Neural cell (in vitro differentiated cells): ENCODE measurements around the gene CDH5. TPM values are rescaled to one million over a fixed set of nuclear protein-coding genes. Genes with fewer than 3 reads are reported as not detected.

Experiments used
- H2AFZ ChIP-seq: fragments of 200-600, 300-800 bp; sonication (generic), shearing (Covaris generic); 2 replicates; pipeline ENCODE4 v1.6.0; 2014; ENCODE audit warnings: low read depth, mild to moderate bottlenecking, antibody characterized with exemption, low read length, moderate library complexity
- H3F3A ChIP-seq: fragments of 200-600 bp; shearing (Covaris generic); 2 replicates; pipeline ENCODE4 v1.6.1; 2016; ENCODE audit warnings: mild to moderate bottlenecking, moderate library complexity, mixed read lengths, antibody characterized with exemption, low read length; ENCODE audit not compliant: insufficient read depth, poor library complexity, severe bottlenecking
- H3K27ac ChIP-seq: fragments of 200-600, 300-800 bp; sonication (generic), shearing (Covaris generic); 2 replicates; pipeline ENCODE4 v1.5.1; 2014; ENCODE audit warnings: mild to moderate bottlenecking, low read length, moderate library complexity
- H3K27me3 ChIP-seq: fragments of 300-800, 200-600 bp; sonication (generic), shearing (Covaris generic); 2 replicates; pipeline ENCODE4 v1.6.0; 2014; ENCODE audit warnings: mild to moderate bottlenecking, low read depth, low read length, moderate library complexity; ENCODE audit not compliant: insufficient read depth
- H3K36me3 ChIP-seq: fragments of 300-800, 200-600 bp; sonication (generic), shearing (Covaris generic); 2 replicates; pipeline ENCODE4 v1.5.1; 2014; ENCODE audit warnings: mild to moderate bottlenecking, antibody characterized with exemption, low read length, moderate library complexity; ENCODE audit not compliant: insufficient read depth
- H3K4me2 ChIP-seq: fragments of 300-800, 200-600 bp; sonication (generic), shearing (Covaris generic); 2 replicates; pipeline ENCODE4 v1.6.0; 2014; ENCODE audit warnings: mild to moderate bottlenecking, low read length
- H3K4me3 ChIP-seq: fragments of 300-800, 200-600 bp; sonication (generic), shearing (Covaris generic); 2 replicates; pipeline ENCODE4 v1.5.1; 2014; ENCODE audit warnings: mild to moderate bottlenecking, low read length, moderate library complexity
- H3K79me2 ChIP-seq: fragments of 200-600 bp; shearing (Covaris generic); replicated peaks from 2 replicates; pipeline ENCODE4 v1.6.0; 2014; ENCODE audit warnings: mild to moderate bottlenecking, low read length, moderate library complexity; ENCODE audit not compliant: insufficient read depth
- H3K9ac ChIP-seq: fragments of 300-800, 200-600 bp; sonication (generic), shearing (Covaris generic); 2 replicates; pipeline ENCODE4 v1.6.1; 2016; ENCODE audit warnings: mild to moderate bottlenecking, low read length, mixed read lengths
- H3K9me2 ChIP-seq: fragments of 200-600 bp; shearing (Covaris generic); 2 replicates; pipeline ENCODE4 v1.6.1; 2016; ENCODE audit warnings: mild to moderate bottlenecking, low read length, mixed read lengths; ENCODE audit not compliant: insufficient read depth
- H3K9me3 ChIP-seq: fragments of 200-600, 300-800 bp; sonication (generic), shearing (Covaris generic); 2 replicates; pipeline ENCODE4 v1.6.1; 2016; ENCODE audit warnings: mild to moderate bottlenecking, mixed run types, low read length, moderate library complexity, mixed read lengths
- H4K20me1 ChIP-seq: fragments of 200-600 bp; shearing (Covaris generic); 2 replicates; pipeline ENCODE4 v1.6.1; 2016; ENCODE audit warnings: mild to moderate bottlenecking, mixed run types; ENCODE audit not compliant: insufficient read depth
- CTCF ChIP-seq: fragments of 450-650 bp; IDR thresholded peaks from 2 replicates; pipeline ENCODE4 v1.5.1; 2014; ENCODE audit warnings: antibody characterized with exemption, mild to moderate bottlenecking, moderate library complexity; ENCODE audit not compliant: poor library complexity, severe bottlenecking
- EP300 ChIP-seq: fragments of 450-650 bp; conservative IDR thresholded peaks from 2 replicates; pipeline ENCODE4 v1.6.1; 2014; ENCODE audit warnings: antibody characterized with exemption, mild to moderate bottlenecking, moderate library complexity; ENCODE audit not compliant: poor library complexity, severe bottlenecking
- EZH2 ChIP-seq: fragments of 200-600, 300-800 bp; shearing (Covaris generic), sonication (generic); IDR thresholded peaks from 2 replicates; pipeline ENCODE4 v1.6.1; 2014; ENCODE audit warnings: antibody characterized with exemption, low read length, borderline replicate concordance, mild to moderate bottlenecking; ENCODE audit not compliant: insufficient read depth, poor library complexity, severe bottlenecking
- MXI1 ChIP-seq: fragments of 450-650 bp; conservative IDR thresholded peaks from 2 replicates; pipeline ENCODE4 v1.6.1; 2014; ENCODE audit warnings: antibody characterized with exemption, mild to moderate bottlenecking; ENCODE audit not compliant: poor library complexity, severe bottlenecking
- POLR2AphosphoS5 ChIP-seq: IDR thresholded peaks from 2 replicates; pipeline ENCODE4 v1.6.1; 2012
- RAD21 ChIP-seq: fragments of 450-650 bp; conservative IDR thresholded peaks from 2 replicates; pipeline ENCODE4 v1.6.1; 2014; ENCODE audit warnings: antibody characterized with exemption, mild to moderate bottlenecking, moderate library complexity
- SMC3 ChIP-seq: fragments of 450-650 bp; conservative IDR thresholded peaks from 2 replicates; pipeline ENCODE4 v1.6.1; 2014; ENCODE audit warnings: antibody characterized with exemption, mild to moderate bottlenecking, moderate library complexity; ENCODE audit not compliant: poor library complexity
- TAF1 ChIP-seq: IDR thresholded peaks from 2 replicates; pipeline ENCODE4 v1.6.1; 2012; ENCODE audit warnings: low read depth
- polyA plus RNA-seq: library from polyadenylated mRNA; depleted of rRNA; stranded (reverse); fragments of >200 nt; gene quantifications from 2 replicates; pipeline ENCODE4 v1.2.3, GENCODE V29; 2014
- TF ChIP-seq, protein P1 (sequence below): IDR thresholded peaks from 2 replicates; pipeline ENCODE4 v1.6.1; 2012; ENCODE audit warnings: borderline replicate concordance

CDH5 gene
- polyA plus RNA-seq, 1 donor from 2014 or later, result not detected

GRCh38 chr16:66429290-66429962 lies 62.9 kb downstream of the CDH5 start:
- H2AFZ ChIP-seq, result no peak overlapping the region
- H3F3A ChIP-seq, result no peaks in the 10 kb centered on the region
- H3K27me3 ChIP-seq, result peaks cover 51% of the 10 kb centered on the region
- no peaks in the 10 kb centered on the region for H3K79me2 ChIP-seq
- TF ChIP-seq, protein P1, sequence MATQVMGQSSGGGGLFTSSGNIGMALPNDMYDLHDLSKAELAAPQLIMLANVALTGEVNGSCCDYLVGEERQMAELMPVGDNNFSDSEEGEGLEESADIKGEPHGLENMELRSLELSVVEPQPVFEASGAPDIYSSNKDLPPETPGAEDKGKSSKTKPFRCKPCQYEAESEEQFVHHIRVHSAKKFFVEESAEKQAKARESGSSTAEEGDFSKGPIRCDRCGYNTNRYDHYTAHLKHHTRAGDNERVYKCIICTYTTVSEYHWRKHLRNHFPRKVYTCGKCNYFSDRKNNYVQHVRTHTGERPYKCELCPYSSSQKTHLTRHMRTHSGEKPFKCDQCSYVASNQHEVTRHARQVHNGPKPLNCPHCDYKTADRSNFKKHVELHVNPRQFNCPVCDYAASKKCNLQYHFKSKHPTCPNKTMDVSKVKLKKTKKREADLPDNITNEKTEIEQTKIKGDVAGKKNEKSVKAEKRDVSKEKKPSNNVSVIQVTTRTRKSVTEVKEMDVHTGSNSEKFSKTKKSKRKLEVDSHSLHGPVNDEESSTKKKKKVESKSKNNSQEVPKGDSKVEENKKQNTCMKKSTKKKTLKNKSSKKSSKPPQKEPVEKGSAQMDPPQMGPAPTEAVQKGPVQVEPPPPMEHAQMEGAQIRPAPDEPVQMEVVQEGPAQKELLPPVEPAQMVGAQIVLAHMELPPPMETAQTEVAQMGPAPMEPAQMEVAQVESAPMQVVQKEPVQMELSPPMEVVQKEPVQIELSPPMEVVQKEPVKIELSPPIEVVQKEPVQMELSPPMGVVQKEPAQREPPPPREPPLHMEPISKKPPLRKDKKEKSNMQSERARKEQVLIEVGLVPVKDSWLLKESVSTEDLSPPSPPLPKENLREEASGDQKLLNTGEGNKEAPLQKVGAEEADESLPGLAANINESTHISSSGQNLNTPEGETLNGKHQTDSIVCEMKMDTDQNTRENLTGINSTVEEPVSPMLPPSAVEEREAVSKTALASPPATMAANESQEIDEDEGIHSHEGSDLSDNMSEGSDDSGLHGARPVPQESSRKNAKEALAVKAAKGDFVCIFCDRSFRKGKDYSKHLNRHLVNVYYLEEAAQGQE, result no peak
- TF ChIP-seq POLR2AphosphoS5 (no peak), MXI1 (no peak), EZH2 (no peak), SMC3 (no peak), TAF1 (no peak), RAD21 (no peak), EP300 (no peak), CTCF (no peak)
- H3K27ac ChIP-seq, result no peak overlapping the region
- H3K9me3 ChIP-seq, result peaks cover 5% of the 10 kb centered on the region
- no peaks in the 10 kb centered on the region for H3K9me2 ChIP-seq
- no peak overlapping the region for H3K4me2 ChIP-seq
- H3K4me3 ChIP-seq, result no peak overlapping the region
- no peaks in the 10 kb centered on the region for H4K20me1 ChIP-seq
- no peak overlapping the region for H3K9ac ChIP-seq
- H3K36me3 ChIP-seq, result no peaks in the 10 kb centered on the region

- no peak overlapping the region for H3K27ac ChIP-seq
Measured at GRCh38 chr16:66430214-66430613, 63.7 kb downstream of the CDH5 start.

More at GRCh38 chr16:66430214-66430613, 63.7 kb downstream of the CDH5 start:
- no peak overlapping the region for H3K4me3 ChIP-seq
- no peaks in the 10 kb centered on the region for H4K20me1 ChIP-seq
- no peaks in the 10 kb centered on the region for H3K9me2 ChIP-seq
- no peaks in the 10 kb centered on the region for H3K9me3 ChIP-seq
- H3K4me2 ChIP-seq, result no peak overlapping the region
- peaks cover 44% of the 10 kb centered on the region for H3K27me3 ChIP-seq
- H2AFZ ChIP-seq, result no peak overlapping the region
- no peak overlapping the region for H3K9ac ChIP-seq
- H3K79me2 ChIP-seq, result no peaks in the 10 kb centered on the region
- H3F3A ChIP-seq, result no peaks in the 10 kb centered on the region
- TF ChIP-seq, protein P1, result no peak
- no peak for TF ChIP-seq MXI1
- no peak for TF ChIP-seq EZH2
- no peak for TF ChIP-seq RAD21
- no peak for TF ChIP-seq CTCF
- TF ChIP-seq EP300, result no peak
- no peak for TF ChIP-seq POLR2AphosphoS5
- TF ChIP-seq TAF1, result no peak
- TF ChIP-seq SMC3, result no peak
- H3K36me3 ChIP-seq, result no peaks in the 10 kb centered on the region
